Rectal smooth muscle tissue (tissue), 1 donor: Measurements from ENCODE around the gene NUDT4.
"Not testable (repeated sequence)": the region's sequence is repeated elsewhere in the genome, so short reads cannot be mapped to it uniquely, and the experiment has no call there.

Experiments used
- H3K27ac ChIP-seq: one replicate; pipeline ENCODE4 v1.7.0; 2013; ENCODE audit warnings: low read depth, low read length, inconsistent platforms
- H3K27me3 ChIP-seq: one replicate; pipeline ENCODE4 v1.7.0; 2013; ENCODE audit warnings: low read length; ENCODE audit not compliant: control insufficient read depth, insufficient read depth
- H3K36me3 ChIP-seq: one replicate; pipeline ENCODE4 v1.7.0; 2013; ENCODE audit warnings: low read length; ENCODE audit not compliant: control insufficient read depth, insufficient read depth
- H3K4me1 ChIP-seq: one replicate; pipeline ENCODE4 v1.7.0; 2013; ENCODE audit warnings: low read length; ENCODE audit not compliant: control insufficient read depth, insufficient read depth
- H3K4me3 ChIP-seq: one replicate; pipeline ENCODE4 v1.7.0; 2013; ENCODE audit warnings: low read length
- H3K9ac ChIP-seq: one replicate; pipeline ENCODE4 v1.7.0; 2013; ENCODE audit warnings: low read length

The NUDT4 gene

GRCh38 chr12:93390031-93390430 is 12.3 kb downstream of the NUDT4 start:
- H3K27ac ChIP-seq, result no peak overlapping the region
- peaks cover 2% of the 10 kb centered on the region for H3K4me1 ChIP-seq
- H3K36me3 ChIP-seq, result peaks cover 2% of the 10 kb centered on the region
- H3K27me3 ChIP-seq, result no peaks in the 10 kb centered on the region
- H3K4me3 ChIP-seq, result no peak overlapping the region
- no peak overlapping the region for H3K9ac ChIP-seq

- no peak overlapping the region for H3K27ac ChIP-seq
- peaks cover 2% of the 10 kb centered on the region for H3K4me1 ChIP-seq
Observed at GRCh38 chr12:93390549-93391297, 13.0 kb downstream of the NUDT4 start.

GRCh38 chr12:93393425-93393824 is 15.7 kb downstream of the NUDT4 start:
- Histone ChIP-seq H3K36me3 (peaks cover 9% of the 10 kb centered on the region), H3K4me3 (no peak overlapping the region), H3K27me3 (no peaks in the 10 kb centered on the region), H3K4me1 (peaks cover 2% of the 10 kb centered on the region), H3K9ac (no peak overlapping the region), H3K27ac (no peak overlapping the region)

More at GRCh38 chr12:93390549-93391297, 13.0 kb downstream of the NUDT4 start:
- Histone ChIP-seq H3K4me3 (no peak overlapping the region), H3K27me3 (no peaks in the 10 kb centered on the region), H3K9ac (no peak overlapping the region), H3K36me3 (peaks cover 2% of the 10 kb centered on the region)

GRCh38 chr12:93397412-93397811 is 19.7 kb downstream of the NUDT4 start:
- no peak overlapping the region for H3K9ac ChIP-seq
- H3K36me3 ChIP-seq, result peaks cover 9% of the 10 kb centered on the region
- no peaks in the 10 kb centered on the region for H3K4me1 ChIP-seq
- H3K4me3 ChIP-seq, result no peak overlapping the region
- no peak overlapping the region for H3K27ac ChIP-seq
- H3K27me3 ChIP-seq, result no peaks in the 10 kb centered on the region

GRCh38 chr12:93399183-93399863 is 21.6 kb downstream of the NUDT4 start:
- H3K27me3 ChIP-seq, H3K9ac ChIP-seq, H3K27ac ChIP-seq, H3K36me3 ChIP-seq, H3K4me1 ChIP-seq, H3K4me3 ChIP-seq: not testable (repeated sequence)

- H3K9ac ChIP-seq, result no peak overlapping the region
- no peak overlapping the region for H3K27ac ChIP-seq
- peaks cover 6% of the 10 kb centered on the region for H3K36me3 ChIP-seq
Observed at GRCh38 chr12:93402333-93403311, 24.9 kb downstream of the NUDT4 start.

GRCh38 chr12:93403988-93404803 is 26.5 kb downstream of the NUDT4 start:
- Histone ChIP-seq H3K4me1 (no peaks in the 10 kb centered on the region), H3K4me3 (no peak overlapping the region), H3K9ac (no peak overlapping the region), H3K27ac (no peak overlapping the region), H3K27me3 (no peaks in the 10 kb centered on the region), H3K36me3 (no peaks in the 10 kb centered on the region)

More at GRCh38 chr12:93402333-93403311, 24.9 kb downstream of the NUDT4 start:
- no peak overlapping the region for H3K4me3 ChIP-seq
- no peaks in the 10 kb centered on the region for H3K27me3 ChIP-seq
- no peaks in the 10 kb centered on the region for H3K4me1 ChIP-seq

GRCh38 chr12:93404961-93405849 is 27.5 kb downstream of the NUDT4 start:
- Histone ChIP-seq H3K36me3 (no peaks in the 10 kb centered on the region), H3K4me3 (no peak overlapping the region), H3K4me1 (no peaks in the 10 kb centered on the region), H3K9ac (no peak overlapping the region), H3K27me3 (no peaks in the 10 kb centered on the region), H3K27ac (no peak overlapping the region)

- H3K9ac ChIP-seq, result no peak overlapping the region
- H3K4me1 ChIP-seq, result no peaks in the 10 kb centered on the region
Observed at GRCh38 chr12:93407054-93407962, 29.6 kb downstream of the NUDT4 start.

GRCh38 chr12:93407963-93408283 is 30.2 kb downstream of the NUDT4 start:
- H3K9ac ChIP-seq, result no peak overlapping the region
- H3K4me1 ChIP-seq, result no peaks in the 10 kb centered on the region
- H3K27ac ChIP-seq, result no peak overlapping the region
- H3K4me3 ChIP-seq, result no peak overlapping the region
- no peaks in the 10 kb centered on the region for H3K27me3 ChIP-seq
- no peaks in the 10 kb centered on the region for H3K36me3 ChIP-seq

More at GRCh38 chr12:93407054-93407962, 29.6 kb downstream of the NUDT4 start:
- Histone ChIP-seq H3K36me3 (no peaks in the 10 kb centered on the region), H3K27me3 (no peaks in the 10 kb centered on the region), H3K27ac (no peak overlapping the region), H3K4me3 (no peak overlapping the region)
